Ectodermal cell (in vitro differentiated cells): ENCODE measurements around the gene TMED4.

Experiments used
- H3K27ac ChIP-seq: 2 replicates; pipeline ENCODE4 v1.7.0; 2013; ENCODE audit warnings: mild to moderate bottlenecking, low read depth, low read length; ENCODE audit not compliant: insufficient read depth, poor library complexity, severe bottlenecking
- H3K27me3 ChIP-seq: 2 replicates; pipeline ENCODE4 v1.7.0; 2013; ENCODE audit warnings: mild to moderate bottlenecking, low read length; ENCODE audit not compliant: insufficient read depth, control insufficient read depth, poor library complexity, severe bottlenecking
- H3K36me3 ChIP-seq: one replicate; pipeline ENCODE4 v1.7.0; 2013; ENCODE audit warnings: low read length; ENCODE audit not compliant: control insufficient read depth, insufficient read depth
- H3K4me1 ChIP-seq: one replicate; pipeline ENCODE4 v1.7.0; 2013; ENCODE audit warnings: low read length; ENCODE audit not compliant: control insufficient read depth, insufficient read depth
- H3K4me3 ChIP-seq: 2 replicates; pipeline ENCODE4 v1.7.0; 2013; ENCODE audit warnings: low read depth, low read length, control low read depth; ENCODE audit not compliant: insufficient read depth
- H3K9me3 ChIP-seq: 2 replicates; pipeline ENCODE4 v1.7.0; 2013; ENCODE audit warnings: mild to moderate bottlenecking, low read length, moderate library complexity; ENCODE audit not compliant: control insufficient read depth
- WGBS, 2 experiments: methylation state at CpG; one replicate each; pipeline ENCODE4 v1.1.7; 2013; ENCODE audit warnings: missing lambda C conversion rate in 2 of 2; 5-methylcytosine and 5-hydroxymethylcytosine counted together

TMED4 gene

DNA sequence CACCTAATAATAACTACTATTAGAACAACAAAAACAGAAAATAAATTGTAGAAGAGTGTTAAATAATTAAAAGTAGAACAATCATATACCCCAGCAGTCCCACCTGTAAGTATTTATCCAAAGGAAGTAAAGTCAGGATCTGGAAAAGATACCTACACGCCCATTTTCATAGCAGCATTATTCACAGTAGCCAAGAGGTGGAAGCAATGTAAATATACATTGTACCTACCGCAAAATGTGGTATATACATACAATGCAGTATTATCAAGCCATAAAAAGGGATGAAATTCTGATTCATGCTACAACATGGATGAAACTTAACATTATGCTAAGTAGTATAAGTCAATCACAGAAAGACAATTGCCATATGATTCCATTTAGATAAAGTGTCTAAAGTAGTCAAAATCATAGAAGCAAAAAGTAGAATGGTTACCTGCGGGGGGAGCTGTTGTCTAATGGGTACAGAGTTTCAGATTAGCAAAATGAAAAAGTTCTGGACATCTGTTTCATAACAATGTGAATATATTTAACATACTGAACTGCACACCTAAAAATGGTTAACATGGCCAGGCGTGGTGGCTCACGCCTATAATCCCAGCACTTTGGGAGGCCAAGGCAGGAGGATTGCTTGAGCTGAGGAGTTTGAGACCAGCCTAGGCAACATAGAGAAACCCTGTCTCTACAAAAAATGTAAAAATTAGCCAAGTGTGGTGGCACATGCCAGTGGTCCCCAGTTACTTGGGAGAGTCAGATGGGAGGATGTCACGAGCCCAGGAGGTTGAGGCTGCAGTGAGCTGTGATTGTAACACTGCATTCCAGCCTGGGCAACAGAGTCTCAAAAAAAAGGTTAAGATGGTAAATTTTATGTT lies 6.0 kb upstream of the TMED4 start:
- H3K4me1 ChIP-seq, result no peaks in the 10 kb centered on the region
- 71 to 74% methylated on average over 3 to 6 of the region's 6 CpGs for WGBS, 2 experiments
- no peaks in the 10 kb centered on the region for H3K9me3 ChIP-seq

GRCh38 chr7:44583146-44583865 lies 1.3 kb upstream of the TMED4 start:
- 96% methylated on average over 11 to 13 of the region's 13 CpGs for WGBS, 2 experiments
- Histone ChIP-seq H3K4me3 (peak overlapping the region; percentile 97), H3K36me3 (peaks cover 14% of the 10 kb centered on the region), H3K27me3 (peaks cover 4% of the 10 kb centered on the region), H3K27ac (no peak overlapping the region), H3K4me1 (no peaks in the 10 kb centered on the region), H3K9me3 (no peaks in the 10 kb centered on the region)

More for the DNA sequence above, 6.0 kb upstream of the TMED4 start:
- no peaks in the 10 kb centered on the region for H3K36me3 ChIP-seq
- H3K27ac ChIP-seq, result no peak overlapping the region
- peaks cover 4% of the 10 kb centered on the region for H3K27me3 ChIP-seq
- H3K4me3 ChIP-seq, result no peak overlapping the region

GRCh38 chr7:44580945-44581878 lies 819 bp downstream of the TMED4 start:
- H3K27ac ChIP-seq, result peak overlapping the region; percentile 48
- H3K36me3 ChIP-seq, result peaks cover 17% of the 10 kb centered on the region
- H3K27me3 ChIP-seq, result peaks cover 4% of the 10 kb centered on the region
- 37 to 40% methylated on average over 30 of the region's 30 CpGs for WGBS, 2 experiments
- H3K4me3 ChIP-seq, result peak overlapping the region; percentile 97
- no peaks in the 10 kb centered on the region for H3K9me3 ChIP-seq
- no peaks in the 10 kb centered on the region for H3K4me1 ChIP-seq

- Histone ChIP-seq H3K4me1 (peaks cover 12% of the 10 kb centered on the region), H3K27me3 (no peaks in the 10 kb centered on the region), H3K4me3 (no peak overlapping the region), H3K9me3 (no peaks in the 10 kb centered on the region), H3K27ac (no peak overlapping the region), H3K36me3 (peaks cover 32% of the 10 kb centered on the region)
- 93 to 96% methylated on average over 2 of the region's 2 CpGs for WGBS, 2 experiments
Observed at GRCh38 chr7:44576228-44576627, 5.8 kb downstream of the TMED4 start.

- H3K4me3 ChIP-seq, result peak overlapping the region; percentile 80
- H3K36me3 ChIP-seq, result peaks cover 37% of the 10 kb centered on the region
- H3K4me1 ChIP-seq, result peaks cover 12% of the 10 kb centered on the region
- no peaks in the 10 kb centered on the region for H3K27me3 ChIP-seq
- H3K9me3 ChIP-seq, result no peaks in the 10 kb centered on the region
- H3K27ac ChIP-seq, result no peak overlapping the region
Observed at GRCh38 chr7:44575054-44575453, 7.0 kb downstream of the TMED4 start.

DNA sequence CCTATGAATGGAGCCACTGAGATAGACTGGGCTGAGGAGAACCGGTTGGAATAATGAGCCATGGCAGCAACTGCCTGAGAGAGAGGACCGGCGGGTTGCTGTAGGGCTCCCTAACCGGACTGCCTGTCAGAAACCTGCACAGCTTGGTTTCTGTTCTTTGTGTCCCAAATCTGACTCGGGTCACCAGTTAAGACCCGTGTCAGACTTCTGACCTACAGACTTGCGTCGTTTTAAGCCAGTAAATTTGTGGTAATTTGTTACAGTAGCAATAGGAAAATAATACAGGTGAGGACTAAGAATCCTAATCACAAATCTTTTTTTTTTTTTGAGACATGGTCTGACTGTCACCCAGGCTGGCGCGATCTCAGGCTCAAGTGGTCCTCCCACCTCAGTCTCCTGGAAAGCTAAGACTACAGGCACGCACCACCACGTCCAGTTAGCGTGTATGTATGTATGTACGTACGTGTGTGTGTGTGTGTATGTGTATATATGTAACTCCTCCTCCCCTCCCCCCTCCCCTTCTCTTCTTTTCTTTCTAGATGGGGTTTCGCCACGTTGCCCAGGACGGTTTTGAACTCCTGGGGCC lies 7.7 kb downstream of the TMED4 start:
- peaks cover 37% of the 10 kb centered on the region for H3K36me3 ChIP-seq

DNA sequence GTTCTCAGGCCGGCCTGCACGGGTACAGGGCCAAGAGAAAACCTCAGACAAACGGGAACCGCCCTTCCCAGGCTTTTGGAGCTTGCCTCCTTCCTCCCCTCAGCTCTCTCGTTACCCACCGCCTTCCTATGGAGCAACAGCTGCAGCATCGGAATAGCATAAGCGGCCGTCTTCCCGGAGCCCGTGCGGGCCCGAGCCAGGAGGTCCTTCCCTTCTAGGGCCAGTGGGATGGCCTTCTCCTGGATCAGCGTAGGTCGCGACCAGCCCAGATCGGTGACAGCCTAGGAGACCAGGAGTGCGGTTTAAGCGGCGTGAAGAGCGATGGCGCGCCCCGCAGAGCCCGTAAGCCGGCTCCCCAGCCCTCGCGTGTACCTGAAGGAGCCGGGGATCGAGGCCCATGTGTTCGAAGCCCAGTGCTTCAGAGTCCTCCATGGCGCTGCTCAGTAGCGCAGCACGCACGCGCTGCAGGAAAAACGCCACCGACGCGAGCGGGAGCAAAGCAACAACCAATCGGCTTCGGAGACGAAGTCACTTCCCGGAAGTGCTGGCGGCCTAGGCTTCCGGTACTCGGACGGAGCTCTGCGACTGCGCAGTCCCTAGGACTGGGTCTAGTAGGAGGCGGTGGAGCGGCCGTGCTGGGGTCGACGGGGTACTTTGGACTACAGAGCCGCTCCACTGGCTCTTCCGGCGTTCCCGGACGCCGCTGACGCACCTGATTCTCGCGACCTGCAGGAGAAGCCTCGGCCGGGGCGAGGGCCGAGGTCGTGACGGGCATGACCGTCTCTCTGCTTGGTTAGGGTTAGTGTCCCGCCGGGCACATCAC lies 8.4 kb downstream of the TMED4 start, which contains the start of gene DDX56:
Gene DDX56, minus strand, starts transcription at position 445 of the 823 bp plus-strand sequence. Its CDS starts 13 bp downstream, at position 432.
- Histone ChIP-seq H3K4me1 (peaks cover 12% of the 10 kb centered on the region), H3K4me3 (peak within 1 kb of the TSS; percentile 80), H3K36me3 (peaks cover 41% of the 10 kb centered on the region), H3K27ac (peak within 1 kb of the TSS; percentile 30), H3K9me3 (no peaks in the 10 kb centered on the region), H3K27me3 (no peaks in the 10 kb centered on the region)
- 4% methylated on average over 74 of the region's 74 CpGs for WGBS, 2 experiments

More for the DNA sequence above, 7.7 kb downstream of the TMED4 start:
- peak overlapping the region; percentile 30 for H3K27ac ChIP-seq
- H3K4me1 ChIP-seq, result peaks cover 12% of the 10 kb centered on the region
- no peaks in the 10 kb centered on the region for H3K27me3 ChIP-seq
- no peaks in the 10 kb centered on the region for H3K9me3 ChIP-seq
- WGBS, 2 experiments, result 43 to 44% methylated on average over 14 to 15 of the region's 18 CpGs
- H3K4me3 ChIP-seq, result peak overlapping the region; percentile 80

GRCh38 chr7:44572771-44573170 lies 9.3 kb downstream of the TMED4 start:
- Histone ChIP-seq H3K9me3 (no peaks in the 10 kb centered on the region), H3K27me3 (no peaks in the 10 kb centered on the region), H3K4me1 (peaks cover 12% of the 10 kb centered on the region), H3K4me3 (peak overlapping the region; percentile 80), H3K36me3 (peaks cover 44% of the 10 kb centered on the region), H3K27ac (no peak overlapping the region)
- WGBS, 2 experiments, result 84 to 89% methylated on average over 5 of the region's 5 CpGs

DNA sequence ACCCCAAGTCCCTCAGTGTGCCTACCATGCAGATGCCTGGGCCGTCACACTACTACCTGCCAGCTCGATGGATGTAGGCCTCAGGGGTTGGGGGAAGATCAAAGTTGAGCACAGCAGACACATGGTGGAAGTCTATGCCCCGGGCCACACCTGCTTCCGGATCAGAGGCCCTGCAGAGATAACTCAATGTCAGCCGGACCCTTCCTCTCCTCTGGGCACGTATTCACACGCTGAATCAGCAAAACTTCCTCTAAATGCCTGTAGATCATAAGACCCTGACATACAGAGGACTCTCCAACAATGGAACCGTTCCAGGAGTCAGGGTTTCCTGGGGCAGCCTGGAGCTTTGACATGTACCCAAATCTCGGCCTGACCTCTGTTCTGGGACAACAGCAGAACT lies 12.1 kb downstream of the TMED4 start:
- 92 to 97% methylated on average over 9 of the region's 9 CpGs for WGBS, 2 experiments
- no peaks in the 10 kb centered on the region for H3K27me3 ChIP-seq
- H3K4me1 ChIP-seq, result peaks cover 10% of the 10 kb centered on the region
- peaks cover 60% of the 10 kb centered on the region for H3K36me3 ChIP-seq
- no peak overlapping the region for H3K27ac ChIP-seq
- no peaks in the 10 kb centered on the region for H3K9me3 ChIP-seq
- H3K4me3 ChIP-seq, result no peak overlapping the region
